SK-N-SH (cell line): ENCODE data around the gene OR2T10.
"Not testable (repeated sequence)": the region's sequence is repeated elsewhere in the genome, so short reads cannot be mapped to it uniquely, and the experiment has no call there.

ENCODE experiments used
- CHD2 ChIP-seq: fragments of 150-350 bp; IDR thresholded peaks from 2 replicates; pipeline ENCODE4 v1.6.1; 2018; ENCODE audit warnings: low read length; ENCODE audit not compliant: partially characterized antibody
- RAD21 ChIP-seq: IDR thresholded peaks from 2 replicates; pipeline ENCODE4 v1.6.1; 2012; ENCODE audit warnings: mild to moderate bottlenecking, low read length
- RFX5 ChIP-seq: IDR thresholded peaks from 2 replicates; pipeline ENCODE4 v1.6.1; 2012; ENCODE audit warnings: mild to moderate bottlenecking, improper control_type of control experiment, low read length

- TF ChIP-seq RAD21, RFX5, CHD2: not testable (repeated sequence)
Observed at GRCh38 chr1:248641583-248641982, 44.1 kb upstream of the OR2T10 start.
